Smooth muscle cell (in vitro differentiated cells): ENCODE data around the gene GTSF1L. TPM values are rescaled to one million over a fixed set of nuclear protein-coding genes. Genes with fewer than 3 reads are reported as not detected.

Experiments used
- DNase-seq: peaks from one replicate; lab custom pipeline; 2025; ENCODE audit not compliant: unreplicated experiment; lab: John Stamatoyannopoulos, UW
- H2AFZ ChIP-seq: fragments of 200-600 bp; sonication (generic); 2 replicates; pipeline ENCODE4 v1.6.0; 2016; ENCODE audit warnings: antibody characterized with exemption, low read depth, mild to moderate bottlenecking
- H3F3A ChIP-seq: fragments of 200-600 bp; sonication (generic); 2 replicates; pipeline ENCODE4 v1.6.0; 2017; ENCODE audit warnings: antibody characterized with exemption, low read depth
- H3K27ac ChIP-seq: fragments of 200-600 bp; sonication (generic); 2 replicates; pipeline ENCODE4 v1.5.1; 2016; ENCODE audit warnings: low read depth, mild to moderate bottlenecking
- H3K27me3 ChIP-seq: fragments of 200-600 bp; sonication (generic); 2 replicates; pipeline ENCODE4 v1.6.1; 2016; ENCODE audit warnings: low read depth, mild to moderate bottlenecking
- H3K36me3 ChIP-seq: fragments of 200-600 bp; sonication (generic); 2 replicates; pipeline ENCODE4 v1.5.1; 2016; ENCODE audit warnings: low read depth
- H3K4me1 ChIP-seq: fragments of 200-600 bp; sonication (generic); 2 replicates; pipeline ENCODE4 v1.5.1; 2016; ENCODE audit warnings: low read depth
- H3K4me2 ChIP-seq: fragments of 200-600 bp; sonication (generic); 2 replicates; pipeline ENCODE4 v1.6.0; 2016; ENCODE audit warnings: mild to moderate bottlenecking
- H3K4me3 ChIP-seq: fragments of 200-600 bp; sonication (generic); 2 replicates; pipeline ENCODE4 v1.5.1; 2016; ENCODE audit warnings: mild to moderate bottlenecking
- H3K79me2 ChIP-seq: fragments of 200-600 bp; sonication (generic); 2 replicates; pipeline ENCODE4 v1.6.0; 2016; ENCODE audit warnings: low read depth, mild to moderate bottlenecking
- H3K9ac ChIP-seq: fragments of 200-600 bp; sonication (generic); 2 replicates; pipeline ENCODE4 v1.6.0; 2016; ENCODE audit warnings: low read depth
- H3K9me3 ChIP-seq: fragments of 200-600 bp; sonication (generic); replicated peaks from 2 replicates; pipeline ENCODE4 v1.5.1; 2016; ENCODE audit warnings: low read depth
- H4K20me1 ChIP-seq: fragments of 200-600 bp; sonication (generic); 2 replicates; pipeline ENCODE4 v1.6.0; 2016; ENCODE audit warnings: low read depth
- CTCF ChIP-seq: fragments of 200-600 bp; sonication (generic); IDR thresholded peaks from 2 replicates; pipeline ENCODE4 v1.5.1; 2017; ENCODE audit warnings: borderline replicate concordance, mild to moderate bottlenecking, antibody characterized with exemption; ENCODE audit not compliant: insufficient read depth, poor library complexity, severe bottlenecking
- WGBS: methylation state at CpG from one replicate; pipeline ENCODE4 v1.1.7; 2016; ENCODE audit warnings: low lambda C conversion rate; 5-methylcytosine and 5-hydroxymethylcytosine counted together
- polyA plus RNA-seq: library from polyadenylated mRNA; unstranded; fragments of >200 nt; fragmentation: Nextera tagmentation; extraction: Ambion mirVana; gene quantifications from 2 replicates; pipeline ENCODE4 v1.2.1, GENCODE V29; 2016
- total RNA-seq: library from RNA; depleted of rRNA; stranded (reverse); fragments of >200 nt; gene quantifications from 2 replicates; pipeline ENCODE4 v1.2.3, GENCODE V29; 2014

GTSF1L gene
- total and polyA plus RNA-seq, 2 experiments from 2014 or later, result not detected

GRCh38 chr20:43690943-43691598, 35.7 kb downstream of the GTSF1L start:
- Histone ChIP-seq H3K4me2 (no peak overlapping the region), H3K9me3 (no peaks in the 10 kb centered on the region), H3K4me1 (no peaks in the 10 kb centered on the region), H3K27me3 (no peaks in the 10 kb centered on the region), H3K4me3 (no peak overlapping the region), H3K27ac (no peak overlapping the region), H4K20me1 (no peaks in the 10 kb centered on the region), H3F3A (no peaks in the 10 kb centered on the region), H2AFZ (no peak overlapping the region), H3K9ac (no peak overlapping the region), H3K36me3 (no peaks in the 10 kb centered on the region), H3K79me2 (no peaks in the 10 kb centered on the region)
- no peak for TF ChIP-seq CTCF
- no peak for DNase-seq
- WGBS, result 92% methylated on average over 9 of the region's 9 CpGs

GRCh38 chr20:43689165-43689564, 37.6 kb downstream of the GTSF1L start:
- no peak overlapping the region for H3K4me3 ChIP-seq
- H3K36me3 ChIP-seq, result no peaks in the 10 kb centered on the region
- H3K27me3 ChIP-seq, result no peaks in the 10 kb centered on the region
- H4K20me1 ChIP-seq, result no peaks in the 10 kb centered on the region
- no peak for TF ChIP-seq CTCF
- H3K4me1 ChIP-seq, result no peaks in the 10 kb centered on the region
- DNase-seq, result no peak
- no peaks in the 10 kb centered on the region for H3K79me2 ChIP-seq
- no peak overlapping the region for H3K4me2 ChIP-seq
- H3K9me3 ChIP-seq, result no peaks in the 10 kb centered on the region
- WGBS, result 92% methylated on average over 4 of the region's 4 CpGs
- H3K9ac ChIP-seq, result no peak overlapping the region
- no peaks in the 10 kb centered on the region for H3F3A ChIP-seq
- no peak overlapping the region for H2AFZ ChIP-seq
- no peak overlapping the region for H3K27ac ChIP-seq

- no peaks in the 10 kb centered on the region for H3K9me3 ChIP-seq
- H2AFZ ChIP-seq, result no peak overlapping the region
- H3K36me3 ChIP-seq, result no peaks in the 10 kb centered on the region
- no peak overlapping the region for H3K9ac ChIP-seq
- H3K4me3 ChIP-seq, result no peak overlapping the region
- H3K4me1 ChIP-seq, result no peaks in the 10 kb centered on the region
- H3K27ac ChIP-seq, result no peak overlapping the region
- no peaks in the 10 kb centered on the region for H4K20me1 ChIP-seq
- no peak for DNase-seq
- H3K27me3 ChIP-seq, result no peaks in the 10 kb centered on the region
- no peak overlapping the region for H3K4me2 ChIP-seq
- no peaks in the 10 kb centered on the region for H3F3A ChIP-seq
- 97% methylated on average over 13 of the region's 13 CpGs for WGBS
- TF ChIP-seq CTCF, result no peak
- no peaks in the 10 kb centered on the region for H3K79me2 ChIP-seq
Observed at GRCh38 chr20:43686820-43687219, 40.0 kb downstream of the GTSF1L start.

- TF ChIP-seq CTCF, result no peak
- Histone ChIP-seq H3K4me2 (no peak overlapping the region), H3K79me2 (no peaks in the 10 kb centered on the region), H3K9ac (no peak overlapping the region), H3K27ac (no peak overlapping the region), H3F3A (no peaks in the 10 kb centered on the region), H3K27me3 (no peaks in the 10 kb centered on the region), H2AFZ (no peak overlapping the region), H3K9me3 (no peaks in the 10 kb centered on the region), H4K20me1 (no peaks in the 10 kb centered on the region), H3K4me3 (no peak overlapping the region), H3K36me3 (no peaks in the 10 kb centered on the region), H3K4me1 (no peaks in the 10 kb centered on the region)
- WGBS, result 95% methylated on average over 9 of the region's 9 CpGs
- no peak for DNase-seq
Observed at GRCh38 chr20:43682446-43682845, 44.4 kb downstream of the GTSF1L start.
